PC-3 (cell line): ENCODE measurements around the gene ATG16L1. TPM values are rescaled to one million over a fixed set of nuclear protein-coding genes. Genes with fewer than 3 reads are reported as not detected.
A peak's percentile ranks its signal among the peaks of the same experiment; 100 is the strongest.

Source experiments
- ATAC-seq: fragments of 200-7000 bp; cut with Tn5 transposase; 2 replicates; pipeline ENCODE4 v1.9.1; 2020; ENCODE audit warnings: mild to moderate bottlenecking, moderate library complexity
- BruUV-seq: library from RNA; stranded (reverse); fragments of 400-500 nt; replicated peaks from 2 replicates; lab custom pipeline; 2021; lab: Mats Ljungman, UMichigan
- CTCF ChIA-PET: fragments of 300-600 bp; sonication (Branson Sonifier 250); formaldehyde crosslinking; loops from one replicate; lab custom pipeline; 2022; ENCODE audit warnings: antibody characterized with exemption; lab: Charles Lee
- POLR2A ChIA-PET: fragments of 300-600 bp; sonication (Branson Sonifier 250); formaldehyde crosslinking; loops from one replicate; lab custom pipeline; 2022; ENCODE audit warnings: antibody characterized with exemption; ENCODE audit not compliant: unreplicated experiment; lab: Charles Lee
- DNase-seq: peaks from one replicate; pipeline ENCODE4 v3.0.0-alpha.2; 2015
- H2AFZ ChIP-seq: fragments of 300-600 bp; sonication (generic); 2 replicates; pipeline ENCODE4 v1.6.0; 2016; ENCODE audit warnings: antibody characterized with exemption, low read length
- H3F3A ChIP-seq: fragments of 300-600 bp; sonication (generic); one replicate; pipeline ENCODE4 v1.6.0; 2017; ENCODE audit warnings: antibody characterized with exemption, low read length, control low read depth, mild to moderate bottlenecking; ENCODE audit not compliant: unreplicated experiment
- H3K27ac ChIP-seq: fragments of 300-600 bp; sonication (generic); 2 replicates; pipeline ENCODE4 v1.5.1; 2016; ENCODE audit warnings: mild to moderate bottlenecking, low read length
- H3K27me3 ChIP-seq: fragments of 300-600 bp; sonication (generic); 2 replicates; pipeline ENCODE4 v1.6.1; 2016; ENCODE audit warnings: low read length, mixed read lengths
- H3K36me3 ChIP-seq: fragments of 300-600 bp; sonication (generic); 2 replicates; pipeline ENCODE4 v1.6.1; 2016; ENCODE audit warnings: low read depth, mixed run types, low read length, mixed read lengths
- H3K4me1 ChIP-seq: fragments of 300-600 bp; sonication (generic); 2 replicates; pipeline ENCODE4 v1.5.1; 2016; ENCODE audit warnings: low read length; ENCODE audit not compliant: insufficient read depth
- H3K4me2 ChIP-seq: fragments of 300-600 bp; sonication (generic); 2 replicates; pipeline ENCODE4 v1.6.0; 2016; ENCODE audit warnings: low read length
- H3K4me3 ChIP-seq: fragments of 300-600 bp; sonication (generic); 2 replicates; pipeline ENCODE4 v1.5.1; 2016; ENCODE audit warnings: mild to moderate bottlenecking, low read length, mixed read lengths
- H3K79me2 ChIP-seq: fragments of 300-600 bp; sonication (generic); 2 replicates; pipeline ENCODE4 v1.6.1; 2017; ENCODE audit warnings: low read length, mixed read lengths
- H3K9ac ChIP-seq: fragments of 300-600 bp; sonication (generic); 2 replicates; pipeline ENCODE4 v1.6.0; 2016; ENCODE audit warnings: mild to moderate bottlenecking, low read length
- H3K9me2 ChIP-seq: fragments of 300-600 bp; sonication (generic); replicated peaks from 2 replicates; pipeline ENCODE4 v1.6.1; 2016; ENCODE audit warnings: mixed run types, low read length, mixed read lengths
- H3K9me3 ChIP-seq: fragments of 300-600 bp; sonication (generic); 2 replicates; pipeline ENCODE4 v1.6.1; 2016; ENCODE audit warnings: low read length, mixed read lengths
- H4K20me1 ChIP-seq: fragments of 300-600 bp; sonication (generic); 2 replicates; pipeline ENCODE4 v1.6.1; 2016; ENCODE audit warnings: low read length, mixed read lengths
- CTCF ChIP-seq: fragments of 300-600 bp; sonication (generic); conservative IDR thresholded peaks from 2 replicates; pipeline ENCODE4 v1.5.1; 2017; ENCODE audit warnings: antibody characterized with exemption, low read depth, mild to moderate bottlenecking, low read length
- EZH2 ChIP-seq: fragments of 300-600 bp; sonication (generic); IDR thresholded peaks from one replicate; pipeline ENCODE4 v1.6.1; 2017; ENCODE audit warnings: antibody characterized with exemption, mild to moderate bottlenecking, low read length; ENCODE audit not compliant: unreplicated experiment
- EZH2phosphoT487 ChIP-seq: fragments of 300-600 bp; sonication (generic); IDR thresholded peaks from 2 replicates; pipeline ENCODE4 v1.6.1; 2018; ENCODE audit warnings: mild to moderate bottlenecking, antibody characterized with exemption, low read length, borderline replicate concordance
- intact Hi-C: fragments of 100-400 bp; cut with micrococcal nuclease; formaldehyde crosslinking; loops from 2 replicates; pipeline ENCODE4 v1.9.0; 2023
- total RNA-seq: library from RNA; depleted of rRNA; stranded (reverse); fragments of >200 nt; gene quantifications from 2 replicates; pipeline ENCODE4 v1.2.3, GENCODE V29; 2014

Gene ATG16L1
- total RNA-seq, 1 experiment from 2014 or later, result 173 TPM

- ATAC-seq (no peak), DNase-seq (no peak)
- no peak overlapping the region for H2AFZ ChIP-seq
- peaks cover 61% of the 10 kb centered on the region for H3K36me3 ChIP-seq
- intact Hi-C loops, result loop anchor here (10.0 kb wide), 2 partner anchors 190 to 490 kb away; no protein-coding TSS in a partner anchor
- H3K4me3 ChIP-seq, result peak overlapping the region; percentile 48
- no peaks in the 10 kb centered on the region for H3K9me3 ChIP-seq
- no TSS peak for BruUV-seq
- CTCF ChIA-PET, result no interaction called here
- H4K20me1 ChIP-seq, result peaks cover 63% of the 10 kb centered on the region
- H3K27me3 ChIP-seq, result no peaks in the 10 kb centered on the region
- no peaks in the 10 kb centered on the region for H3F3A ChIP-seq
- H3K9me2 ChIP-seq, result no peaks in the 10 kb centered on the region
- POLR2A ChIA-PET, result no interaction called here
- peak overlapping the region; percentile 29 for H3K4me2 ChIP-seq
- no peak overlapping the region for H3K9ac ChIP-seq
- TF ChIP-seq CTCF (no peak), EZH2 (no peak), EZH2phosphoT487 (no peak)
- H3K4me1 ChIP-seq, result peaks cover 20% of the 10 kb centered on the region
- H3K27ac ChIP-seq, result no peak overlapping the region
- H3K79me2 ChIP-seq, result peaks cover 87% of the 10 kb centered on the region
These were observed 3.7 kb downstream of the ATG16L1 start for GRCh38 chr2:233255151-233255550.

GRCh38 chr2:233256048-233256447 lies 4.6 kb downstream of the ATG16L1 start:
- Histone ChIP-seq H2AFZ (no peak overlapping the region), H3F3A (no peaks in the 10 kb centered on the region), H3K27me3 (no peaks in the 10 kb centered on the region), H3K4me3 (peak overlapping the region; percentile 48; the same call in 1 of the 2 replicates), H4K20me1 (peaks cover 71% of the 10 kb centered on the region), H3K4me1 (peaks cover 18% of the 10 kb centered on the region), H3K36me3 (peaks cover 69% of the 10 kb centered on the region), H3K9ac (no peak overlapping the region), H3K9me3 (no peaks in the 10 kb centered on the region), H3K79me2 (peaks cover 96% of the 10 kb centered on the region), H3K27ac (no peak overlapping the region), H3K9me2 (no peaks in the 10 kb centered on the region), H3K4me2 (peak overlapping the region; percentile 29)
- POLR2A ChIA-PET, result no interaction called here
- CTCF ChIA-PET, result no interaction called here
- ATAC-seq (no peak), DNase-seq (no peak)
- no peak for TF ChIP-seq EZH2
- TF ChIP-seq CTCF, result no peak
- TF ChIP-seq EZH2phosphoT487, result no peak
- BruUV-seq, result no TSS peak
- intact Hi-C loops, result loop anchor here (10.0 kb wide), 2 partner anchors 189 to 491 kb away; no protein-coding TSS in a partner anchor

GRCh38 chr2:233258211-233258610 lies 6.7 kb downstream of the ATG16L1 start:
- Histone ChIP-seq H3F3A (no peaks in the 10 kb centered on the region), H3K9me2 (no peaks in the 10 kb centered on the region), H3K27me3 (no peaks in the 10 kb centered on the region), H3K9me3 (no peaks in the 10 kb centered on the region), H3K79me2 (peaks cover 100% of the 10 kb centered on the region), H3K27ac (no peak overlapping the region), H4K20me1 (peaks cover 82% of the 10 kb centered on the region), H3K36me3 (peaks cover 81% of the 10 kb centered on the region), H3K9ac (no peak overlapping the region), H2AFZ (no peak overlapping the region), H3K4me1 (peaks cover 16% of the 10 kb centered on the region), H3K4me2 (no peak overlapping the region), H3K4me3 (no peak overlapping the region)
- CTCF ChIA-PET, result no interaction called here
- BruUV-seq, result no TSS peak
- intact Hi-C loops, result loop anchor here (10.0 kb wide), 2 partner anchors 187 to 493 kb away; no protein-coding TSS in a partner anchor
- no peak for DNase-seq
- no peak for ATAC-seq
- POLR2A ChIA-PET, result no interaction called here
- TF ChIP-seq CTCF (no peak), EZH2 (no peak), EZH2phosphoT487 (no peak)
